Chondrocyte (in vitro differentiated cells): ENCODE data around the gene CSNK1E. TPM values are rescaled to one million over a fixed set of nuclear protein-coding genes. Genes with fewer than 3 reads are reported as not detected.

Experiments
- DNase-seq: peaks from one replicate; pipeline ENCODE4 v3.0.0; 2021; ENCODE audit warnings: mixed read lengths, low spot score
- H3K27ac Mint-ChIP-seq: one replicate; pipeline ENCODE4 v1.8.0; 2021; ENCODE audit warnings: mild to moderate bottlenecking, moderate library complexity, mixed read lengths; ENCODE audit not compliant: unreplicated experiment
- H3K27me3 Mint-ChIP-seq: 2 replicates; pipeline ENCODE4 v1.8.0; 2021; ENCODE audit warnings: low read depth, mixed read lengths
- H3K36me3 Mint-ChIP-seq: 2 replicates; pipeline ENCODE4 v1.8.0; 2021; ENCODE audit warnings: low read depth, mixed read lengths
- H3K4me1 Mint-ChIP-seq: 2 replicates; pipeline ENCODE4 v1.8.0; 2021; ENCODE audit warnings: low read depth, mild to moderate bottlenecking, mixed read lengths
- H3K4me3 Mint-ChIP-seq: one replicate; pipeline ENCODE4 v1.8.0; 2021; ENCODE audit warnings: mild to moderate bottlenecking, moderate library complexity, mixed read lengths; ENCODE audit not compliant: unreplicated experiment
- H3K9me3 Mint-ChIP-seq: 2 replicates; pipeline ENCODE4 v1.8.0; 2021; ENCODE audit warnings: low read depth, mixed read lengths
- CTCF ChIP-seq: fragments of 200-600 bp; sonication (generic); IDR thresholded peaks from 2 replicates; pipeline ENCODE4 v1.5.0; 2021; ENCODE audit warnings: antibody characterized with exemption, mild to moderate bottlenecking, moderate library complexity
- total RNA-seq: library from RNA; stranded (reverse); gene quantifications from 3 replicates; pipeline ENCODE4 v1.2.1, GENCODE V29; 2021

CSNK1E gene
- total RNA-seq, 1 donor from 2014 or later: 129 TPM

GRCh38 chr22:38313384-38313955, 3.8 kb downstream of the CSNK1E start:
- peaks cover 85% of the 10 kb centered on the region for H3K4me1 Mint-ChIP-seq
- H3K9me3 Mint-ChIP-seq: no peaks in the 10 kb centered on the region
- H3K27me3 Mint-ChIP-seq: no peaks in the 10 kb centered on the region
- H3K27ac Mint-ChIP-seq: peak overlapping the region; percentile 97
- peak overlapping the region; percentile 94 for H3K4me3 Mint-ChIP-seq
- peaks cover 8% of the 10 kb centered on the region for H3K36me3 Mint-ChIP-seq
- DNase-seq: no peak
- no peak for TF ChIP-seq CTCF

GRCh38 chr22:38312261-38312800, 4.9 kb downstream of the CSNK1E start:
- TF ChIP-seq CTCF: no peak
- no peak for DNase-seq
- Mint-ChIP-seq H3K4me3 (no peak overlapping the region), H3K4me1 (peaks cover 76% of the 10 kb centered on the region), H3K27me3 (no peaks in the 10 kb centered on the region), H3K36me3 (peaks cover 8% of the 10 kb centered on the region), H3K9me3 (no peaks in the 10 kb centered on the region), H3K27ac (peak overlapping the region; percentile 70)

GRCh38 chr22:38311323-38311620, 6.0 kb downstream of the CSNK1E start:
- Mint-ChIP-seq H3K27ac (peak overlapping the region; percentile 70), H3K36me3 (peaks cover 8% of the 10 kb centered on the region), H3K4me1 (peaks cover 79% of the 10 kb centered on the region), H3K4me3 (no peak overlapping the region), H3K9me3 (no peaks in the 10 kb centered on the region), H3K27me3 (no peaks in the 10 kb centered on the region)
- TF ChIP-seq CTCF: no peak
- no peak for DNase-seq

- H3K4me3 Mint-ChIP-seq: no peak overlapping the region
- no peaks in the 10 kb centered on the region for H3K9me3 Mint-ChIP-seq
- H3K36me3 Mint-ChIP-seq: peaks cover 8% of the 10 kb centered on the region
- no peak for DNase-seq
- peaks cover 80% of the 10 kb centered on the region for H3K4me1 Mint-ChIP-seq
- no peaks in the 10 kb centered on the region for H3K27me3 Mint-ChIP-seq
- H3K27ac Mint-ChIP-seq: peak overlapping the region; percentile 77
- TF ChIP-seq CTCF: no peak
These were observed 6.5 kb downstream of the CSNK1E start for GRCh38 chr22:38310518-38311322.

GRCh38 chr22:38309614-38310517, 7.4 kb downstream of the CSNK1E start:
- DNase-seq: no peak
- TF ChIP-seq CTCF: no peak
- no peaks in the 10 kb centered on the region for H3K27me3 Mint-ChIP-seq
- H3K9me3 Mint-ChIP-seq: no peaks in the 10 kb centered on the region
- H3K36me3 Mint-ChIP-seq: peaks cover 10% of the 10 kb centered on the region
- H3K4me3 Mint-ChIP-seq: no peak overlapping the region
- peaks cover 80% of the 10 kb centered on the region for H3K4me1 Mint-ChIP-seq
- peak overlapping the region; percentile 77 for H3K27ac Mint-ChIP-seq
